ENCODE measurements around the gene TAS2R19. TPM values are rescaled to one million over a fixed set of nuclear protein-coding genes. Genes with fewer than 3 reads are reported as not detected.
"Not testable (repeated sequence)": the region's sequence is repeated elsewhere in the genome, so short reads cannot be mapped to it uniquely, and the experiment has no call there.

TAS2R19 gene, protein sequence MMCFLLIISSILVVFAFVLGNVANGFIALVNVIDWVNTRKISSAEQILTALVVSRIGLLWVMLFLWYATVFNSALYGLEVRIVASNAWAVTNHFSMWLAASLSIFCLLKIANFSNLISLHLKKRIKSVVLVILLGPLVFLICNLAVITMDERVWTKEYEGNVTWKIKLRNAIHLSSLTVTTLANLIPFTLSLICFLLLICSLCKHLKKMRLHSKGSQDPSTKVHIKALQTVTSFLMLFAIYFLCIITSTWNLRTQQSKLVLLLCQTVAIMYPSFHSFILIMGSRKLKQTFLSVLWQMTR
- 1.8 and 3.5 TPM in 2 replicates for total RNA-seq
- polyA plus RNA-seq: not detected in 2 replicates

- Histone ChIP-seq H3K9me3 (ENCODE audit: low read depth) (no peaks in the 10 kb centered on the region), H3K4me1 (ENCODE audit: low read depth) (no peaks in the 10 kb centered on the region), H3K36me3 (no peaks in the 10 kb centered on the region), H3K27me3 (no peaks in the 10 kb centered on the region), H3K27ac (no peak within 1 kb of the TSS), H3K4me3 (no peak within 1 kb of the TSS)
- TF ChIP-seq, protein P1, sequence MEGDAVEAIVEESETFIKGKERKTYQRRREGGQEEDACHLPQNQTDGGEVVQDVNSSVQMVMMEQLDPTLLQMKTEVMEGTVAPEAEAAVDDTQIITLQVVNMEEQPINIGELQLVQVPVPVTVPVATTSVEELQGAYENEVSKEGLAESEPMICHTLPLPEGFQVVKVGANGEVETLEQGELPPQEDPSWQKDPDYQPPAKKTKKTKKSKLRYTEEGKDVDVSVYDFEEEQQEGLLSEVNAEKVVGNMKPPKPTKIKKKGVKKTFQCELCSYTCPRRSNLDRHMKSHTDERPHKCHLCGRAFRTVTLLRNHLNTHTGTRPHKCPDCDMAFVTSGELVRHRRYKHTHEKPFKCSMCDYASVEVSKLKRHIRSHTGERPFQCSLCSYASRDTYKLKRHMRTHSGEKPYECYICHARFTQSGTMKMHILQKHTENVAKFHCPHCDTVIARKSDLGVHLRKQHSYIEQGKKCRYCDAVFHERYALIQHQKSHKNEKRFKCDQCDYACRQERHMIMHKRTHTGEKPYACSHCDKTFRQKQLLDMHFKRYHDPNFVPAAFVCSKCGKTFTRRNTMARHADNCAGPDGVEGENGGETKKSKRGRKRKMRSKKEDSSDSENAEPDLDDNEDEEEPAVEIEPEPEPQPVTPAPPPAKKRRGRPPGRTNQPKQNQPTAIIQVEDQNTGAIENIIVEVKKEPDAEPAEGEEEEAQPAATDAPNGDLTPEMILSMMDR (IDR thresholded peaks at IDR 0.05; ENCODE audit: low read depth, low read length): no peak
- DNase-seq (ENCODE audit: low read depth in 1 of 2, low spot score in 1 of 2): no peak
Observed at GRCh38 chr12:11022520-11022919, at the start of gene TAS2R19. Gene TAS2R19, minus strand, starts transcription at chr12:11022620. Its CDS starts 49 bp downstream, at chr12:11022571.

GRCh38 chr12:11071414-11071813 is 49.0 kb upstream of the TAS2R19 start:
- H3K9me3 ChIP-seq (ENCODE audit: low read depth): no peaks in the 10 kb centered on the region
- no peak overlapping the region for H3K4me3 ChIP-seq
- peak in 1 of 2 donors; percentile 5 for DNase-seq (ENCODE audit: low read depth in 1 of 2, low spot score in 1 of 2)
- H3K27me3 ChIP-seq: no peaks in the 10 kb centered on the region
- H3K4me1 ChIP-seq (ENCODE audit: low read depth): no peaks in the 10 kb centered on the region
- H3K36me3 ChIP-seq: no peaks in the 10 kb centered on the region
- no peak overlapping the region for H3K27ac ChIP-seq
- TF ChIP-seq, protein P1 (IDR thresholded peaks at IDR 0.05; ENCODE audit: low read depth, low read length): no peak

- H3K4me3 ChIP-seq: no peak overlapping the region
- TF ChIP-seq, protein P1 (IDR thresholded peaks at IDR 0.05; ENCODE audit: low read depth, low read length): no peak
- no peaks in the 10 kb centered on the region for H3K27me3 ChIP-seq
- no peak for DNase-seq (ENCODE audit: low read depth in 1 of 2, low spot score in 1 of 2)
- H3K27ac ChIP-seq: no peak overlapping the region
- no peaks in the 10 kb centered on the region for H3K36me3 ChIP-seq
- H3K4me1 ChIP-seq (ENCODE audit: low read depth): no peaks in the 10 kb centered on the region
- no peaks in the 10 kb centered on the region for H3K9me3 ChIP-seq (ENCODE audit: low read depth)
Observed at GRCh38 chr12:11070999-11071398, 48.6 kb upstream of the TAS2R19 start.

GRCh38 chr12:11069854-11070365 is 47.5 kb upstream of the TAS2R19 start:
- Histone ChIP-seq H3K4me1 (ENCODE audit: low read depth) (no peaks in the 10 kb centered on the region), H3K4me3 (no peak overlapping the region), H3K36me3 (no peaks in the 10 kb centered on the region), H3K27ac (no peak overlapping the region), H3K27me3 (no peaks in the 10 kb centered on the region), H3K9me3 (ENCODE audit: low read depth) (no peaks in the 10 kb centered on the region)
- DNase-seq (ENCODE audit: low read depth in 1 of 2, low spot score in 1 of 2): no peak
- TF ChIP-seq, protein P1 (IDR thresholded peaks at IDR 0.05; ENCODE audit: low read depth, low read length): no peak

DNA sequence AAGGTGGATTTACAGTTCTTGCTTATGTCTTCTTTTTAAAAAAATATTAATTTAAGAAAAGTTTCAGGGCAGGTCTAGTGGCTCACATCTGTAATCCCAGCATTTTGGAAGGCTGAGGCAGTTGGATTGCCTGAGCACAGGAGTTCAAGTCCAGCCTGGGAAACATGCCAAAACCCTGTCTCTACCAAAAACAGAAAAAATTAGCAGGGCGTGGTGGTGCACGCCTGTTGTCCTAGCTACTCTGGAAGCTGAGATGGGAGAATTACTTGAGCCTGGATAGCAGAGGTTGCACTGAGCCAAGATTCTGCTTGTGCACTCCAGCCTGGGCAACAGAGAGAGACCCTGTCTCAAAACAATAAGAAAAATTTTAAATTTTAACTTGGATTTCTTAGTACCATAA is 45.1 kb upstream of the TAS2R19 start:
- DNase-seq (ENCODE audit: low read depth in 1 of 2, low spot score in 1 of 2): peak in 1 of 2 donors; percentile 54
- H3K4me1 ChIP-seq (ENCODE audit: low read depth): no peaks in the 10 kb centered on the region

GRCh38 chr12:11062194-11062593 is 39.8 kb upstream of the TAS2R19 start, which contains the start of gene TAS2R46:
Gene TAS2R46, minus strand, starts transcription at chr12:11062294. Its CDS starts 0 bp downstream, at chr12:11062294.
- H3K9me3 ChIP-seq (ENCODE audit: low read depth); DNase-seq (ENCODE audit: low read depth in 1 of 2, low spot score in 1 of 2); H3K27me3 ChIP-seq; H3K36me3 ChIP-seq; H3K27ac ChIP-seq; H3K4me1 ChIP-seq (ENCODE audit: low read depth); H3K4me3 ChIP-seq: not testable (repeated sequence)

More for the DNA sequence above, 45.1 kb upstream of the TAS2R19 start:
- Histone ChIP-seq H3K27ac (no peak overlapping the region), H3K36me3 (no peaks in the 10 kb centered on the region), H3K9me3 (ENCODE audit: low read depth) (no peaks in the 10 kb centered on the region), H3K4me3 (no peak overlapping the region), H3K27me3 (no peaks in the 10 kb centered on the region)
- TF ChIP-seq, protein P1 (IDR thresholded peaks at IDR 0.05; ENCODE audit: low read depth, low read length): no peak

Data from cardiac muscle cell (in vitro differentiated cells and primary cell).